A549 (cell line): ENCODE data around the gene GSTO1. TPM values are rescaled to one million over a fixed set of nuclear protein-coding genes. Genes with fewer than 3 reads are reported as not detected.

Experiments used
- ATAC-seq, 2 experiments: fragments of 200-7000 bp in 1 of 2; fragments of >200 bp in 1 of 2; cut with Nextera tagmentation in 1 of 2; cut with Tn5 transposase in 1 of 2; 3 replicates each; pipeline versions ENCODE4 v1.8.0 to v1.9.1; 2018 to 2020; ENCODE audit warnings: mild to moderate bottlenecking in 1 of 2, moderate library complexity in 1 of 2
- CTCF ChIA-PET: fragments of 300-600 bp; sonication (Branson Sonifier 250); formaldehyde crosslinking; extraction: SDS; loops from one replicate; lab custom pipeline; 2021; ENCODE audit warnings: antibody characterized with exemption, inconsistent platforms; lab: Yijun Ruan, JAX
- POLR2A ChIA-PET: fragments of 350-600 bp; formaldehyde crosslinking; extraction: SDS; loops from one replicate; lab custom pipeline; 2021; ENCODE audit warnings: antibody characterized with exemption, inconsistent platforms; lab: Yijun Ruan, JAX
- DNase-seq, 2 experiments: peaks; one replicate each; pipeline versions ENCODE4 v3.0.0 to v3.0.0-alpha.2; 2011 to 2016; ENCODE audit warnings: low read depth in 1 of 2, low spot score in 1 of 2
- FAIRE-seq: peaks from 2 replicates; lab custom pipeline; 2011; peaks lifted over from hg19 to GRCh38; lab: Jason Lieb, UNC
- H3K27ac ChIP-seq, 2 experiments: fragments of >200 bp; sonication (Bioruptor Twin); formaldehyde crosslinking; 3 replicates each; pipeline ENCODE4 v1.5.1; 2016 to 2017
- H3K4me1 ChIP-seq: fragments of >200 bp; sonication (Bioruptor Twin); formaldehyde crosslinking; 3 replicates; pipeline ENCODE4 v1.6.1; 2016
- H3K4me2 ChIP-seq: fragments of >200 bp; sonication (Bioruptor Twin); formaldehyde crosslinking; 3 replicates; pipeline ENCODE4 v1.6.1; 2016
- H3K4me3 ChIP-seq: fragments of >200 bp; sonication (Bioruptor Twin); formaldehyde crosslinking; 3 replicates; pipeline ENCODE4 v1.5.1; 2016
- H3K9me3 ChIP-seq: fragments of >200 bp; sonication (Bioruptor Twin); formaldehyde crosslinking; 3 replicates; pipeline ENCODE4 v1.6.1; 2016
- BCL3 ChIP-seq: fragments of >200 bp; sonication (Bioruptor Twin); formaldehyde crosslinking; IDR thresholded peaks from 3 replicates; pipeline ENCODE4 v1.6.1; 2016
- CBX2 ChIP-seq: fragments of 200-600 bp; sonication (generic); IDR thresholded peaks from 2 replicates; pipeline ENCODE4 v1.6.1; 2016; ENCODE audit warnings: low read depth, mild to moderate bottlenecking, borderline replicate concordance
- CBX8 ChIP-seq: fragments of 200-600 bp; sonication (generic); IDR thresholded peaks from 2 replicates; pipeline ENCODE4 v1.6.1; 2016
- CHD4 ChIP-seq: fragments of 200-600 bp; sonication (generic); IDR thresholded peaks from 2 replicates; pipeline ENCODE4 v1.6.1; 2016; ENCODE audit warnings: antibody characterized with exemption, mild to moderate bottlenecking, borderline replicate concordance
- EP300 ChIP-seq, 2 experiments: fragments of >200 bp; sonication (Bioruptor Twin); formaldehyde crosslinking; IDR thresholded peaks; 2 replicates in 1 of 2; 3 replicates in 1 of 2; pipeline ENCODE4 v1.6.1; 2016 to 2017
- FOXS1 ChIP-seq: fragments of 250-450 bp; sonication (Bioruptor Pico); IDR thresholded peaks from 2 replicates; pipeline ENCODE4 v1.5.0; 2020; ENCODE audit warnings: mild to moderate bottlenecking, moderate library complexity
- GATA3 ChIP-seq: IDR thresholded peaks from 2 replicates; pipeline ENCODE4 v1.6.1; 2012; ENCODE audit warnings: borderline replicate concordance
- HEYL ChIP-seq: fragments of 250-450 bp; sonication (Bioruptor Pico); IDR thresholded peaks from 2 replicates; pipeline ENCODE4 v1.8.0; 2021; ENCODE audit warnings: mild to moderate bottlenecking, moderate library complexity
- HOXA7 ChIP-seq: fragments of 250-450 bp; sonication (Bioruptor Pico); IDR thresholded peaks from 2 replicates; pipeline ENCODE4 v1.5.0; 2020; ENCODE audit warnings: mild to moderate bottlenecking, moderate library complexity
- HOXB13 ChIP-seq: fragments of 250-450 bp; sonication (Bioruptor Pico); IDR thresholded peaks from 2 replicates; pipeline ENCODE4 v1.5.0; 2020; ENCODE audit warnings: low read depth, mild to moderate bottlenecking, moderate library complexity
- HOXB5 ChIP-seq: fragments of 250-450 bp; sonication (Bioruptor Pico); IDR thresholded peaks from 2 replicates; pipeline ENCODE4 v1.5.0; 2020; ENCODE audit warnings: mild to moderate bottlenecking, moderate library complexity
- MAX ChIP-seq: IDR thresholded peaks from 2 replicates; pipeline ENCODE4 v1.6.1; 2012
- NR3C1 ChIP-seq: fragments of >200 bp; sonication (Bioruptor Twin); formaldehyde crosslinking; IDR thresholded peaks from 3 replicates; pipeline ENCODE4 v1.6.1; 2017
- RAD21 ChIP-seq, 2 experiments: fragments of >200 bp in 1 of 2; sonication (Bioruptor Twin) in 1 of 2; formaldehyde crosslinking in 1 of 2; IDR thresholded peaks in 1 of 2; conservative IDR thresholded peaks in 1 of 2; 2 replicates in 1 of 2; 3 replicates in 1 of 2; pipeline ENCODE4 v1.6.1; 2012 to 2018; ENCODE audit warnings: inconsistent platforms in 1 of 2
- RFX5 ChIP-seq: fragments of 450-650 bp; IDR thresholded peaks from 2 replicates; pipeline ENCODE4 v1.7.1; 2014; ENCODE audit warnings: antibody characterized with exemption, mild to moderate bottlenecking, moderate library complexity
- SREBF2 ChIP-seq: fragments of 450-650 bp; IDR thresholded peaks from 2 replicates; pipeline ENCODE4 v1.6.1; 2014; ENCODE audit warnings: mild to moderate bottlenecking, moderate library complexity
- TFCP2L1 ChIP-seq: fragments of 250-450 bp; sonication (Bioruptor Pico); IDR thresholded peaks from 2 replicates; pipeline ENCODE4 v1.5.0; 2021; ENCODE audit warnings: mild to moderate bottlenecking
- USF2 ChIP-seq: fragments of 450-650 bp; IDR thresholded peaks from 2 replicates; pipeline ENCODE4 v1.6.1; 2014; ENCODE audit warnings: antibody characterized with exemption
- ZC3H11A ChIP-seq: fragments of 450-650 bp; IDR thresholded peaks from 2 replicates; pipeline ENCODE4 v1.6.1; 2014; ENCODE audit warnings: antibody characterized with exemption, mild to moderate bottlenecking
- ZFP36 ChIP-seq: fragments of 450-650 bp; IDR thresholded peaks from 2 replicates; pipeline ENCODE4 v1.6.1; 2014; ENCODE audit warnings: borderline replicate concordance; ENCODE audit not compliant: partially characterized antibody
- WGBS: methylation state at CpG from one replicate; pipeline ENCODE4 v1.1.6; 2017; ENCODE audit errors: missing lambda C conversion rate; 5-methylcytosine and 5-hydroxymethylcytosine counted together
- polyA plus RNA-seq, 4 experiments: library from polyadenylated mRNA; depleted of rRNA in 3 of 4; stranded (reverse); fragments of >200 nt; fragmentation: RNase III in 1 of 4; extraction: RNeasy Plus Mini Kit Qiagen cat#74134 plus additional on column Dnase treatment in 1 of 4; gene quantifications; 2 replicates in 3 of 4; 3 replicates in 1 of 4; pipeline ENCODE4 v1.2.3, GENCODE V29; 2011 to 2017

The GSTO1 gene
- polyA plus RNA-seq, 2 of the 4 experiments (the other 2 are of a cell fraction), result 163 to 204 TPM

- 91% methylated on average over 23 of the region's 34 CpGs for WGBS
- Histone ChIP-seq H3K4me2 (no peak overlapping the region), H3K9me3 (peaks cover 15% of the 10 kb centered on the region; the same call in 2 of the 3 replicates), H3K4me3 (no peak overlapping the region), H3K4me1 (no peaks in the 10 kb centered on the region), H3K27ac (no peak overlapping the region)
- FAIRE-seq, result no peak
- ChIA-PET CTCF (interaction anchor here (0.6 to 0.7 kb wide), 2 partner anchors 9 to 185 kb away, joined by 3 to 4 read pairs; no protein-coding TSS in a partner anchor), POLR2A (interaction anchor here (1.0 kb wide), 1 partner anchor 9 kb away, joined by 3 read pairs; the partner anchor contains the start of gene GSTO1)
- TF ChIP-seq GATA3 (no peak), FOXS1 (no peak), RAD21 (conservative IDR thresholded peaks at IDR 0.05 in 1 of 2, IDR thresholded peaks at IDR 0.05 in 1 of 2) (no peak), BCL3 (no peak), CBX8 (no peak), CHD4 (no peak), ZFP36 (no peak), ZC3H11A (no peak), MAX (no peak), HOXA7 (CRISPR knock-in tag) (no peak)
- no peak for ATAC-seq
- DNase-seq, result no peak
Observed at GRCh38 chr10:104245066-104245632, 9.5 kb upstream of the GSTO1 start.

- DNase-seq (no peak), FAIRE-seq (no peak), ATAC-seq (no peak)
- Histone ChIP-seq H3K27ac (no peak overlapping the region), H3K9me3 (peaks cover 15% of the 10 kb centered on the region; the same call in 2 of the 3 replicates), H3K4me3 (no peak overlapping the region), H3K4me2 (no peak overlapping the region), H3K4me1 (no peaks in the 10 kb centered on the region)
- no peak for TF ChIP-seq CBX8
- WGBS, result 36% methylated on average over 2 of the region's 2 CpGs
- ChIA-PET CTCF (interaction anchor here (1.4 to 1.6 kb wide), 2 partner anchors 104 to 124 kb away, joined by 3 to 4 read pairs; no protein-coding TSS in a partner anchor), POLR2A (no interaction called here)
Observed at GRCh38 chr10:104246976-104247375, 7.7 kb upstream of the GSTO1 start.

- Histone ChIP-seq H3K27ac (no peak overlapping the region), H3K4me1 (no peaks in the 10 kb centered on the region), H3K4me2 (no peak overlapping the region), H3K4me3 (no peak overlapping the region), H3K9me3 (peaks cover 15% of the 10 kb centered on the region; the same call in 2 of the 3 replicates)
- FAIRE-seq (no peak), DNase-seq (no peak), ATAC-seq (no peak)
- ChIA-PET CTCF (interaction anchor here (1.4 to 1.6 kb wide), 2 partner anchors 103 to 125 kb away, joined by 3 to 4 read pairs; no protein-coding TSS in a partner anchor), POLR2A (interaction anchor here (1.4 kb wide), 1 partner anchor 21 kb away, joined by 3 read pairs; the partner anchor contains the start of gene GSTO2)
- WGBS, result 72% methylated on average over 3 of the region's 3 CpGs
- TF ChIP-seq ZFP36 (no peak), NR3C1 (no peak), BCL3 (no peak), MAX (no peak), GATA3 (no peak), USF2 (no peak), RFX5 (no peak), HOXB5 (CRISPR knock-in tag) (no peak), HEYL (CRISPR knock-in tag) (no peak), EP300 (IDR thresholded peaks at IDR 0.05) (no peak), HOXB13 (CRISPR knock-in tag) (no peak), TFCP2L1 (no peak), CBX2 (no peak), SREBF2 (no peak)
Observed at GRCh38 chr10:104247513-104248146, 7.1 kb upstream of the GSTO1 start.
